ENCODE results near the gene AVPR1A.

DNA sequence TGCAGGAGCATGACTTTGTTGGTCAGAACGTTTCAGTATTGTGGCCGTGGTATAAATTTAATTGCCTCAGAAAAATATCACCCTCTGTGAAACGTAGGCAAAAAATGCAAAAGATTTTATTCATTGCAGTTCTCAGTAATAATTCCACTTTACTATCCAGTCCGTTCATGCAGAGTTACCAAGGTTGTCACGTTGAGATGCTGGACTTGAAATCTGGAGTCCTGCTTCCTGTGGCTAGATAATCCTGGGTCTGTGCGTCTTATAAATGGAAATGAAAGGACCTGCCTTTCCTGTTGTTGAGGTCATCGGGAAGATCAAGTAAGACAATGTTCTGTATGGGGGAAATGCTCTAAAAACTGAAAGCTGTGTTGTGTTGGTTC lies 1.3 kb upstream of the AVPR1A start:
- TF ChIP-seq POLR2AphosphoS5 (IDR thresholded peaks at IDR 0.05), result no peak
- TF ChIP-seq, protein P1, sequence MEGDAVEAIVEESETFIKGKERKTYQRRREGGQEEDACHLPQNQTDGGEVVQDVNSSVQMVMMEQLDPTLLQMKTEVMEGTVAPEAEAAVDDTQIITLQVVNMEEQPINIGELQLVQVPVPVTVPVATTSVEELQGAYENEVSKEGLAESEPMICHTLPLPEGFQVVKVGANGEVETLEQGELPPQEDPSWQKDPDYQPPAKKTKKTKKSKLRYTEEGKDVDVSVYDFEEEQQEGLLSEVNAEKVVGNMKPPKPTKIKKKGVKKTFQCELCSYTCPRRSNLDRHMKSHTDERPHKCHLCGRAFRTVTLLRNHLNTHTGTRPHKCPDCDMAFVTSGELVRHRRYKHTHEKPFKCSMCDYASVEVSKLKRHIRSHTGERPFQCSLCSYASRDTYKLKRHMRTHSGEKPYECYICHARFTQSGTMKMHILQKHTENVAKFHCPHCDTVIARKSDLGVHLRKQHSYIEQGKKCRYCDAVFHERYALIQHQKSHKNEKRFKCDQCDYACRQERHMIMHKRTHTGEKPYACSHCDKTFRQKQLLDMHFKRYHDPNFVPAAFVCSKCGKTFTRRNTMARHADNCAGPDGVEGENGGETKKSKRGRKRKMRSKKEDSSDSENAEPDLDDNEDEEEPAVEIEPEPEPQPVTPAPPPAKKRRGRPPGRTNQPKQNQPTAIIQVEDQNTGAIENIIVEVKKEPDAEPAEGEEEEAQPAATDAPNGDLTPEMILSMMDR (IDR thresholded peaks at IDR 0.05), result no peak
- no peak for TF ChIP-seq POLR2A (IDR thresholded peaks at IDR 0.05)
